Hepatocyte (in vitro differentiated cells): ENCODE data around the gene ASIP. TPM values are rescaled to one million over a fixed set of nuclear protein-coding genes. Genes with fewer than 3 reads are reported as not detected.
"Not testable (repeated sequence)": the region's sequence is repeated elsewhere in the genome, so short reads cannot be mapped to it uniquely, and the experiment has no call there.

ENCODE experiments used
- DNase-seq: peaks from one replicate; pipeline ENCODE4 v3.0.0-alpha.2; 2016; ENCODE audit warnings: low spot score
- H2AFZ ChIP-seq: fragments of 200-600 bp; sonication (generic); 2 replicates; pipeline ENCODE4 v1.6.0; 2016; ENCODE audit warnings: antibody characterized with exemption, mild to moderate bottlenecking
- H3K27ac ChIP-seq: fragments of 200-600 bp; sonication (generic); 2 replicates; pipeline ENCODE4 v1.5.1; 2016; ENCODE audit warnings: mild to moderate bottlenecking
- H3K27me3 ChIP-seq: fragments of 200-600 bp; sonication (generic); 2 replicates; pipeline ENCODE4 v1.6.1; 2016
- H3K36me3 ChIP-seq: fragments of 200-600 bp; sonication (generic); replicated peaks from 2 replicates; pipeline ENCODE4 v1.5.1; 2016; ENCODE audit warnings: low read depth; ENCODE audit not compliant: insufficient read depth
- H3K4me1 ChIP-seq: fragments of 200-600 bp; sonication (generic); 2 replicates; pipeline ENCODE4 v1.5.1; 2016; ENCODE audit warnings: mild to moderate bottlenecking, moderate library complexity; ENCODE audit not compliant: insufficient read depth
- H3K4me2 ChIP-seq: fragments of 200-600 bp; sonication (generic); 2 replicates; pipeline ENCODE4 v1.6.0; 2016
- H3K4me3 ChIP-seq: fragments of 200-600 bp; sonication (generic); 2 replicates; pipeline ENCODE4 v1.5.1; 2016; ENCODE audit warnings: mild to moderate bottlenecking
- H3K79me2 ChIP-seq: fragments of 200-600 bp; sonication (generic); 2 replicates; pipeline ENCODE4 v1.6.0; 2017; ENCODE audit warnings: mild to moderate bottlenecking
- H3K9me2 ChIP-seq: fragments of 200-600 bp; sonication (generic); replicated peaks from 2 replicates; pipeline ENCODE4 v1.6.0; 2017; ENCODE audit warnings: mild to moderate bottlenecking; ENCODE audit not compliant: insufficient read depth
- H3K9me3 ChIP-seq: fragments of 200-600 bp; sonication (generic); 2 replicates; pipeline ENCODE4 v1.5.1; 2016; ENCODE audit warnings: low read depth, mild to moderate bottlenecking
- H4K20me1 ChIP-seq: fragments of 200-600 bp; sonication (generic); 2 replicates; pipeline ENCODE4 v1.6.0; 2016; ENCODE audit warnings: mild to moderate bottlenecking; ENCODE audit not compliant: insufficient read depth, poor library complexity, severe bottlenecking
- EZH2 ChIP-seq: fragments of 200-600 bp; sonication (generic); IDR thresholded peaks from 2 replicates; pipeline ENCODE4 v1.6.1; 2016; ENCODE audit warnings: antibody characterized with exemption, mild to moderate bottlenecking, borderline replicate concordance
- EZH2phosphoT487 ChIP-seq: fragments of 200-600 bp; sonication (generic); IDR thresholded peaks from one replicate; pipeline ENCODE4 v1.6.1; 2018; ENCODE audit warnings: antibody characterized with exemption, mild to moderate bottlenecking, low read depth, moderate library complexity; ENCODE audit not compliant: unreplicated experiment, severe bottlenecking
- WGBS: methylation state at CpG from one replicate; pipeline ENCODE4 v1.1.6; 2016; ENCODE audit warnings: low lambda C conversion rate; ENCODE audit errors: missing lambda C conversion rate; 5-methylcytosine and 5-hydroxymethylcytosine counted together
- polyA plus RNA-seq: library from polyadenylated mRNA; unstranded; fragments of >200 nt; fragmentation: Nextera tagmentation; extraction: Ambion mirVana; gene quantifications from 2 replicates; pipeline ENCODE4 v1.2.1, GENCODE V29; 2016
- total RNA-seq: library from RNA; depleted of rRNA; stranded (reverse); fragments of >200 nt; gene quantifications from 2 replicates; pipeline ENCODE4 v1.2.3, GENCODE V29; 2014
- TF ChIP-seq, protein P1 (sequence below): fragments of 200-600 bp; sonication (generic); IDR thresholded peaks from 2 replicates; pipeline ENCODE4 v1.5.1; 2016; ENCODE audit warnings: antibody characterized with exemption, mild to moderate bottlenecking; ENCODE audit not compliant: poor library complexity

The ASIP gene
- total and polyA plus RNA-seq, 2 experiments from 2014 or later, result 3.3 TPM; not detected in 1

DNA sequence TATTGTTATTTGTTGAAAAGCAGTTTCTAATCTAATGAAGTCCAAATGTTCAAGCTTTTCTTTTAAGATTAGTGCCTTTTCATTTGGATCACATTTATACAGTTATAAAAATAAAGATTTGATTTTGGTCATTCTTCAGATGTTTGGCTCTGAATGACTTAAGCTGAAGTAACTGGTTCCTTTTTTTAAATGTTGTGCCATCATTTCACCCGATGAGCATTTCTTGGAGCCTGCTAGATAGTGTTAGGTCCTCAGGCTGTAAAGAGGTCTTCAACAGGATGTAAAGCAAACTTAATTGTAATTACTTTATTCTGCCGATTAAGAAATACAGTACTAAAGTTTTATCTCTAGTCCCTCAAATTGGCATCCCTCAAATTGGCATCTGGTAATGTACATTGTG, 41.2 kb upstream of the ASIP start:
- no peak for DNase-seq
- Histone ChIP-seq H4K20me1 (no peaks in the 10 kb centered on the region), H3K27me3 (no peaks in the 10 kb centered on the region), H3K36me3 (no peaks in the 10 kb centered on the region), H3K9me2 (no peaks in the 10 kb centered on the region), H3K27ac (no peak overlapping the region), H3K4me2 (no peak overlapping the region), H3K9me3 (no peaks in the 10 kb centered on the region), H3K4me1 (no peaks in the 10 kb centered on the region), H3K4me3 (no peak overlapping the region), H3K79me2 (no peaks in the 10 kb centered on the region), H2AFZ (no peak overlapping the region)
- 73% methylated on average over 2 of the region's 2 CpGs for WGBS
- TF ChIP-seq, protein P1, sequence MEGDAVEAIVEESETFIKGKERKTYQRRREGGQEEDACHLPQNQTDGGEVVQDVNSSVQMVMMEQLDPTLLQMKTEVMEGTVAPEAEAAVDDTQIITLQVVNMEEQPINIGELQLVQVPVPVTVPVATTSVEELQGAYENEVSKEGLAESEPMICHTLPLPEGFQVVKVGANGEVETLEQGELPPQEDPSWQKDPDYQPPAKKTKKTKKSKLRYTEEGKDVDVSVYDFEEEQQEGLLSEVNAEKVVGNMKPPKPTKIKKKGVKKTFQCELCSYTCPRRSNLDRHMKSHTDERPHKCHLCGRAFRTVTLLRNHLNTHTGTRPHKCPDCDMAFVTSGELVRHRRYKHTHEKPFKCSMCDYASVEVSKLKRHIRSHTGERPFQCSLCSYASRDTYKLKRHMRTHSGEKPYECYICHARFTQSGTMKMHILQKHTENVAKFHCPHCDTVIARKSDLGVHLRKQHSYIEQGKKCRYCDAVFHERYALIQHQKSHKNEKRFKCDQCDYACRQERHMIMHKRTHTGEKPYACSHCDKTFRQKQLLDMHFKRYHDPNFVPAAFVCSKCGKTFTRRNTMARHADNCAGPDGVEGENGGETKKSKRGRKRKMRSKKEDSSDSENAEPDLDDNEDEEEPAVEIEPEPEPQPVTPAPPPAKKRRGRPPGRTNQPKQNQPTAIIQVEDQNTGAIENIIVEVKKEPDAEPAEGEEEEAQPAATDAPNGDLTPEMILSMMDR, result no peak
- no peak for TF ChIP-seq EZH2phosphoT487
- no peak for TF ChIP-seq EZH2

DNA sequence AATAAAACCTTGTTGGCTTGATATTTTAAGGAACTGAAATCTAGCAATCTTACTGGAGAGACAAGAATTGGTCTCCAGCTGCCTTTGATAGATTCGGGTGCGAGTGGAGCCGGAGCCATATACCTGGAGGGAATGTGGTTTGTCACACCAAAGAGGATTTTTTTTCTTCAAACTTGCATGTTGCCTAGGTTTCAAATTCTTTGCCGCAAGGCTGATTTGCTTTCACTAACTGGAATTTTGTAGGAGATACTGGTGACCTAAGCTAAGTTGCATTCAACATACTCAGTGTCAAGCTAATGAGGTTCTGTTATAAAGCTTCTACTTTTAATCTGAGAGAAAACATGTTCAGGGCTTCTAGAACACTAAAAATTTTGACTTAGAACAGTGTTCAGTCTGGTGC, 39.7 kb upstream of the ASIP start:
- Histone ChIP-seq H3K4me2 (no peak overlapping the region), H3K79me2 (no peaks in the 10 kb centered on the region), H3K27ac (no peak overlapping the region), H4K20me1 (no peaks in the 10 kb centered on the region), H3K9me3 (no peaks in the 10 kb centered on the region), H3K9me2 (no peaks in the 10 kb centered on the region), H2AFZ (no peak overlapping the region), H3K4me1 (no peaks in the 10 kb centered on the region), H3K27me3 (no peaks in the 10 kb centered on the region), H3K36me3 (no peaks in the 10 kb centered on the region), H3K4me3 (no peak overlapping the region)
- DNase-seq, result no peak
- TF ChIP-seq EZH2, result no peak
- TF ChIP-seq, protein P1, result no peak
- no peak for TF ChIP-seq EZH2phosphoT487
- 43% methylated on average over 4 of the region's 4 CpGs for WGBS

DNA sequence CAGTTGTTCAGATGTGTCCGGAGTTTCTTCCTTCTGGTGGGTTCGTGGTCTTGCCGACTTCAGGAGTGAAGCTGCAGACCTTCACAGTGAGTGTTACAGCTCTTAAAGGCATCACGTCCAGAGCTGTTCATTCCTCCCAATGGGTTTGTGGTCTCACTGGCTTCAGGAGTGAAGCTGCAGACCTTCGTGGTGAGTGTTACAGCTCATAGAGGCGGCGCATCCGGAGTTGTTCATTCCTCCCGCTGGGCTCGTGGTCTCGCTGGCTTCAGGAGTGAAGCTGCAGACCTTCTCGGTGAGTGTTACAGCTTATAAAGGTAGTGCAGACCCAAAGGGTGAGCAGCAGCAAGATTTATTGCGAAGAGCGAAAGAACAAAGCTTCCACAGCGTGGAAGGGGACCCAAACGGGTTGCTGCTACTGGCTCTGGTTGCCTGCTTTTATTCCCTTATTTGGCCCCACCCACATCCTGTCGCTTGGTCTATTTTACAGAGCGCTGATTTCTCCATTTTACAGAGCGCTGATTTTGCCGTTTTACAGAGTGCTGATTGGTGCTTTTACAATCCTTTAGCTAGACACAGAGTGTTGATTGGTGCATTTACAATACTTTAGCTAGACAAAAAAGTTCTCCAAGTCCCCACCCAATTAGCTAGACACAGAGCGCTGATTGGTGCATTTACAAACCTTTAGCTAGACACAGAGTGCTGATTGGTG, 35.9 kb upstream of the ASIP start:
- not testable (repeated sequence) for H3K9me3 ChIP-seq, H3K79me2 ChIP-seq, H3K9me2 ChIP-seq, DNase-seq, H3K4me2 ChIP-seq, H4K20me1 ChIP-seq, H3K36me3 ChIP-seq, H3K4me3 ChIP-seq, H3K27ac ChIP-seq, H3K27me3 ChIP-seq, H3K4me1 ChIP-seq, H2AFZ ChIP-seq
- 90% methylated on average over 21 of the region's 21 CpGs for WGBS

DNA sequence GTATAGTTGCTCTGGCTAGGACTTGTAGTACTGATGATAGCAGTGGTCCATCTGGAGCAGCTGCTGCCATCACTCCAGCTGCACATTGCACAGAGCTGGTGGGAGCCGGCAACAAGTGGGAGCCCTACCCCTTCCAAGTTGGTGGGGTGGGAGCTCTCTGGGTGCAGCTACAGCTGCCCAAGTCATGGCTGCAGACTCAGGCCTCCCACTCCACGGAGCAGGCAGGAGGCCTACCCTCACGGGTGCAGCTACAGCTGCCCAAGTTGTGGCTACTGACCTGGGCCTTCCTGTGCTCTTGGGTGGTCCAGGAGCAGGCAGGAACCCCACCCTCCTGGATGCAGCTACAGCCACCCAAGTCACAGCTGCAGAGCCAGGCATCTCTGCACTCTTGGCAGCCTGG, 32.1 kb upstream of the ASIP start:
- Histone ChIP-seq H2AFZ (no peak overlapping the region), H3K9me3 (peaks cover 10% of the 10 kb centered on the region), H3K36me3 (no peaks in the 10 kb centered on the region), H3K4me2 (no peak overlapping the region), H3K27ac (no peak overlapping the region), H3K4me1 (no peaks in the 10 kb centered on the region), H3K9me2 (no peaks in the 10 kb centered on the region), H3K27me3 (no peaks in the 10 kb centered on the region), H3K4me3 (no peak overlapping the region), H4K20me1 (no peaks in the 10 kb centered on the region), H3K79me2 (no peaks in the 10 kb centered on the region)
- no peak for DNase-seq
- TF ChIP-seq, protein P1, result no peak
- TF ChIP-seq EZH2phosphoT487 (no peak), EZH2 (no peak)
- WGBS, result 77% methylated on average over 3 of the region's 3 CpGs
